ENCODE data around the gene SLIT3.

- TF ChIP-seq, protein P1, sequence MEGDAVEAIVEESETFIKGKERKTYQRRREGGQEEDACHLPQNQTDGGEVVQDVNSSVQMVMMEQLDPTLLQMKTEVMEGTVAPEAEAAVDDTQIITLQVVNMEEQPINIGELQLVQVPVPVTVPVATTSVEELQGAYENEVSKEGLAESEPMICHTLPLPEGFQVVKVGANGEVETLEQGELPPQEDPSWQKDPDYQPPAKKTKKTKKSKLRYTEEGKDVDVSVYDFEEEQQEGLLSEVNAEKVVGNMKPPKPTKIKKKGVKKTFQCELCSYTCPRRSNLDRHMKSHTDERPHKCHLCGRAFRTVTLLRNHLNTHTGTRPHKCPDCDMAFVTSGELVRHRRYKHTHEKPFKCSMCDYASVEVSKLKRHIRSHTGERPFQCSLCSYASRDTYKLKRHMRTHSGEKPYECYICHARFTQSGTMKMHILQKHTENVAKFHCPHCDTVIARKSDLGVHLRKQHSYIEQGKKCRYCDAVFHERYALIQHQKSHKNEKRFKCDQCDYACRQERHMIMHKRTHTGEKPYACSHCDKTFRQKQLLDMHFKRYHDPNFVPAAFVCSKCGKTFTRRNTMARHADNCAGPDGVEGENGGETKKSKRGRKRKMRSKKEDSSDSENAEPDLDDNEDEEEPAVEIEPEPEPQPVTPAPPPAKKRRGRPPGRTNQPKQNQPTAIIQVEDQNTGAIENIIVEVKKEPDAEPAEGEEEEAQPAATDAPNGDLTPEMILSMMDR (IDR thresholded peaks at IDR 0.05; ENCODE audit: low read depth, low read length, poor library complexity, severe bottlenecking) = no peak
- TF ChIP-seq EZH2phosphoT487 (IDR thresholded peaks at IDR 0.05; ENCODE audit: borderline replicate concordance, low read length) = no peak
Observed at GRCh38 chr5:169213479-169213878, 87.5 kb downstream of the SLIT3 start.

Measured in DOHH2 (cell line).